ENCODE data around the gene ABCA6.
A peak's percentile ranks its signal among the peaks of the same experiment; 100 is the strongest.
"Not testable (repeated sequence)": the region's sequence is repeated elsewhere in the genome, so short reads cannot be mapped to it uniquely, and the experiment has no call there.

Gene ABCA6

DNA sequence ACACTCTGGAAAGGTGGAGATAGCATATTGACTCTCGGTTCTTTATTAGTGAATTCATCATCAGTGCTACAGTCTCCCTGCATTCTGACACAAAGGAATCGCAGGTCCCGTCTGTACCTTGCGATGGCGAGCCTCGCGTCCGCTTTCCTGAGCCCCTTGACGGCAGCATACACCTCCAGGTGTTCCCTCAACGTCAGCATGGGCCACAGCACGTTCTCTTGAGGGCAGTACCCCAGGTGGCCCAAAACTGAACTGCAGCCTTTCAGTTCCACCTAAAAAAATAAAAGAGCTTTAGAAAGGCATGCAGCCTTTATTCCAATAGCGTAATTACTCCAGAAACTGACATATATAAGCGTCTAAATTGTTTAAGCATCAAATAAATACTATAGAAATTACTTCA, 56.8 kb downstream of the ABCA6 start:
- Histone ChIP-seq H3K27ac (no peak overlapping the region), H3K36me3 (no peaks in the 10 kb centered on the region), H3K4me3 (ENCODE audit: low read depth, low read length) (no peak overlapping the region), H3K27me3 (ENCODE audit: insufficient read depth, low read depth, severe bottlenecking) (no peaks in the 10 kb centered on the region), H3K9me3 (ENCODE audit: severe bottlenecking) (peaks cover 4% of the 10 kb centered on the region)
- DNase-seq, result peak; percentile 36
- TF ChIP-seq, protein P1, sequence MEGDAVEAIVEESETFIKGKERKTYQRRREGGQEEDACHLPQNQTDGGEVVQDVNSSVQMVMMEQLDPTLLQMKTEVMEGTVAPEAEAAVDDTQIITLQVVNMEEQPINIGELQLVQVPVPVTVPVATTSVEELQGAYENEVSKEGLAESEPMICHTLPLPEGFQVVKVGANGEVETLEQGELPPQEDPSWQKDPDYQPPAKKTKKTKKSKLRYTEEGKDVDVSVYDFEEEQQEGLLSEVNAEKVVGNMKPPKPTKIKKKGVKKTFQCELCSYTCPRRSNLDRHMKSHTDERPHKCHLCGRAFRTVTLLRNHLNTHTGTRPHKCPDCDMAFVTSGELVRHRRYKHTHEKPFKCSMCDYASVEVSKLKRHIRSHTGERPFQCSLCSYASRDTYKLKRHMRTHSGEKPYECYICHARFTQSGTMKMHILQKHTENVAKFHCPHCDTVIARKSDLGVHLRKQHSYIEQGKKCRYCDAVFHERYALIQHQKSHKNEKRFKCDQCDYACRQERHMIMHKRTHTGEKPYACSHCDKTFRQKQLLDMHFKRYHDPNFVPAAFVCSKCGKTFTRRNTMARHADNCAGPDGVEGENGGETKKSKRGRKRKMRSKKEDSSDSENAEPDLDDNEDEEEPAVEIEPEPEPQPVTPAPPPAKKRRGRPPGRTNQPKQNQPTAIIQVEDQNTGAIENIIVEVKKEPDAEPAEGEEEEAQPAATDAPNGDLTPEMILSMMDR (IDR thresholded peaks at IDR 0.05; ENCODE audit: low read depth, low read length), result peak; percentile 61

DNA sequence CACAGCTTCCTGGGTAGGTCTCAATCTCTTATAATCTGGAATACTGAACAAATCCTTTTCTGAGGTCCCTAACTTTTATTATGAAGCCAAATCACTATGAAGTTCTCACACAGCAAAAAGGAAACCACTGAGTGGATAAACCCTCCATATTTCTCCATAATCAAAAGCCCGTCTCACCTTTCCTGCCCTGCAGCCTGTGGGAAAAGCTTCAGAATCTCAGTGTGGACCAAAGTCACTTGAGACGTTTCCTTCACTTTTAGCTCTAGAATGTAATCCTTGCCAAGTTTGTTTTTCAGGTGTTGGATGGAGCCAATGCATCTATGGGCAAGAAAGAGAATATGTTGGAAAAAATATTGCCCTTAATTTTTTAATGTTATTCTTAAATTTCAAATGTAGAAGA, 59.0 kb downstream of the ABCA6 start:
- no peak for DNase-seq
- peaks cover 4% of the 10 kb centered on the region for H3K9me3 ChIP-seq (ENCODE audit: severe bottlenecking)
- H3K27ac ChIP-seq, result no peak overlapping the region
- TF ChIP-seq, protein P1 (IDR thresholded peaks at IDR 0.05; ENCODE audit: low read depth, low read length), result no peak
- no peak overlapping the region for H3K4me3 ChIP-seq (ENCODE audit: low read depth, low read length)
- H3K27me3 ChIP-seq (ENCODE audit: insufficient read depth, low read depth, severe bottlenecking), result no peaks in the 10 kb centered on the region
- H3K36me3 ChIP-seq, result no peaks in the 10 kb centered on the region

DNA sequence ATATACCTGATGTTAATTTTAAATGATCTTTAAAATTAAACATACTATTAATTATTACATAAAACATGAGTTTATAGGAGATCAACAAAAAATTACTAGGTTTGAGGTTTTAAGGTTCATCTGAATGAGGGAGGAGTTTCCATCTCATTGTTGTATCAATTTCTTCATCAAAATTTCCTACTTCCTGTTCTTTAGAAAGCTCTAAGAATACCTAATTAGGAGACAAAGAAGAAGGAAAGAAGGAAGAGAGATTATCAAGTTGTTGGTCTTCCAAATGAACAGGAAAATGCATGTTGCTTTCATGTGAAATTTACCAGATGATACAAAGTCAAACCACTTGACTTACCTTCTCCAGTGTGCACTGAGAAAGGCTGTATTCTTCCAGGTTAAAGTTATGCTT, 62.8 kb downstream of the ABCA6 start:
- no peaks in the 10 kb centered on the region for H3K27me3 ChIP-seq (ENCODE audit: insufficient read depth, low read depth, severe bottlenecking)
- TF ChIP-seq, protein P1 (IDR thresholded peaks at IDR 0.05; ENCODE audit: low read depth, low read length), result no peak
- no peaks in the 10 kb centered on the region for H3K36me3 ChIP-seq
- no peak overlapping the region for H3K27ac ChIP-seq
- no peak overlapping the region for H3K4me3 ChIP-seq (ENCODE audit: low read depth, low read length)
- no peak for DNase-seq
- peaks cover 4% of the 10 kb centered on the region for H3K9me3 ChIP-seq (ENCODE audit: severe bottlenecking)

DNA sequence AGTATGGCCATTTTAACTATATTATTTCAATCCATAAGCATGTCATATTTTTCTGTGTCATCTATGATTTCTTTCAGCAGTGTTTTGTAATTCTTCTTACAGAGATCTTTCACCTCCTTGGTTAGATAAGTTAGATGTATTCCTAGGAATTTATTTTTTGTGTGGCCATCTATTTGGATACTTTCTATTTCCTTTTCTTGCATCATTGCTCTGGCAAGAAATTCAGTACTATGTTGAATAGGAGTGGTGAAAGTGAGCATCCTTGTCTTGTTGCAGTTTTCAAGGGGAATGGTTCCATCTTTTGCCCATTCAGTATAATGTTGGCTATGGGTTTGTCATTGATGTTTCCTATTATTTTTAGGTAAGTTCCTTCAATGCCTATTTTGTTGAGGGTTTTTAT, 65.9 kb downstream of the ABCA6 start:
- no peaks in the 10 kb centered on the region for H3K27me3 ChIP-seq (ENCODE audit: insufficient read depth, low read depth, severe bottlenecking)
- TF ChIP-seq, protein P1 (IDR thresholded peaks at IDR 0.05; ENCODE audit: low read depth, low read length), result no peak
- no peak for DNase-seq
- no peaks in the 10 kb centered on the region for H3K36me3 ChIP-seq
- no peaks in the 10 kb centered on the region for H3K9me3 ChIP-seq (ENCODE audit: severe bottlenecking)
- no peak overlapping the region for H3K4me3 ChIP-seq (ENCODE audit: low read depth, low read length)
- H3K27ac ChIP-seq, result no peak overlapping the region

DNA sequence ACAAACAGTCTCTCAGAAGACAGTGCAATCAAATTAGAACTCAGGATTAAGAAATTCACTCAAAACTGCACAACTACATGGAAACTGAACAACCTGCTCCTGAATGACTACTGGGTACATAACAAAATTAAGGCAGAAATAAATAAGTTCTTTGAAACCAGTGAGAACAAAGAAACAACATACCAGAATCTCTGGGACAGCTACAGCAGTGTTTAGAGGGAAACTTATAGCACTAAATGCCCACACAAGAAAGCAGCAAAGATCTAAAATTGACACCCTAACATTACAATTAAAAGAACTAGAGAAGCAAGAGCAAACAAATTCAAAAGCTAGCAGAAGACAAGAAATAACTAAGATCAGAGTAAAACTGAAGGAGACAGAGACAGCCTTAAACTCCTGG, 68.3 kb downstream of the ABCA6 start:
- H3K27me3 ChIP-seq (ENCODE audit: insufficient read depth, low read depth, severe bottlenecking); H3K9me3 ChIP-seq (ENCODE audit: severe bottlenecking); H3K27ac ChIP-seq; H3K4me3 ChIP-seq (ENCODE audit: low read depth, low read length); H3K36me3 ChIP-seq; DNase-seq: not testable (repeated sequence)

DNA sequence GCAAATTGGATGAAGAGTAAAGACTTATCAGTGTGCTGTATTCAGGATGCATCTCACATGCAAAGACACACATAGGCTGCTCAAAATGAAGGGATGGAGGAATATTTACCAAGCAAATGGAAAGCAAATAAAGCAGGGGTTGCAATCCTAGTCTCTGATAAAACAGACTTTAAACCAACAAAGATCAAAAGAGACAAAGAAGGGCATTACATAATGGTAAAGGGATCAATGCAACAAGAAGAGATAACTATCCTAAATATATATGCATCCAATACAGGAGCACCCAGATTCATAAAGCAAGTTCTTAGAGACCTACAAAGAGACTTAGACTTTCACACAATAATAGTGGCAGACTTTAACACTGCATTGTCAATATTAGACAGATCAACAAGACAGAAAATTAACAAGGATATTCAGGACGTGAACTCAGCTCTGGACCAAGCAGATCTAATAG, 68.9 kb downstream of the ABCA6 start:
- H3K36me3 ChIP-seq, H3K27ac ChIP-seq, DNase-seq: not testable (repeated sequence)

DNA sequence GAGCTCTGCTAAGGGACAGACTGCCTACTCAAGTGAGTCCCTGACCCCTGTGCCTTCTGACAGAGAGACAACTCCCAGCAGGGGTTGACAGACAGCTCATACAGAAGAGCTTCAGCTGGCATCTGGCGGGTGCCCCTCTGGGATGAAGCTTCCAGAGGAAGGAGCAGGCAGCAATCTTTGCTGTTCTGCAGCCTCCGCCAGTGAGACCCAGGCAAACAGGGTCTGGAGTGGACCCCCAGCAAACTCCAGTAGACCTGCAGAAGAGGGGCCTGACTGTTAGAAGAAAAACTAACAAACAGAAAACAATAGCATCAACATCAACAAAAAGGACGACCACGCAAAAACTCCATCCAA, 70.5 kb downstream of the ABCA6 start:
- not testable (repeated sequence) for H3K27me3 ChIP-seq (ENCODE audit: insufficient read depth, low read depth, severe bottlenecking); DNase-seq; H3K9me3 ChIP-seq (ENCODE audit: severe bottlenecking); H3K36me3 ChIP-seq; H3K27ac ChIP-seq; H3K4me3 ChIP-seq (ENCODE audit: low read depth, low read length)

More for the DNA sequence above, 68.9 kb downstream of the ABCA6 start:
- not testable (repeated sequence) for H3K4me3 ChIP-seq (ENCODE audit: low read depth, low read length); H3K9me3 ChIP-seq (ENCODE audit: severe bottlenecking); H3K27me3 ChIP-seq (ENCODE audit: insufficient read depth, low read depth, severe bottlenecking)

DNA sequence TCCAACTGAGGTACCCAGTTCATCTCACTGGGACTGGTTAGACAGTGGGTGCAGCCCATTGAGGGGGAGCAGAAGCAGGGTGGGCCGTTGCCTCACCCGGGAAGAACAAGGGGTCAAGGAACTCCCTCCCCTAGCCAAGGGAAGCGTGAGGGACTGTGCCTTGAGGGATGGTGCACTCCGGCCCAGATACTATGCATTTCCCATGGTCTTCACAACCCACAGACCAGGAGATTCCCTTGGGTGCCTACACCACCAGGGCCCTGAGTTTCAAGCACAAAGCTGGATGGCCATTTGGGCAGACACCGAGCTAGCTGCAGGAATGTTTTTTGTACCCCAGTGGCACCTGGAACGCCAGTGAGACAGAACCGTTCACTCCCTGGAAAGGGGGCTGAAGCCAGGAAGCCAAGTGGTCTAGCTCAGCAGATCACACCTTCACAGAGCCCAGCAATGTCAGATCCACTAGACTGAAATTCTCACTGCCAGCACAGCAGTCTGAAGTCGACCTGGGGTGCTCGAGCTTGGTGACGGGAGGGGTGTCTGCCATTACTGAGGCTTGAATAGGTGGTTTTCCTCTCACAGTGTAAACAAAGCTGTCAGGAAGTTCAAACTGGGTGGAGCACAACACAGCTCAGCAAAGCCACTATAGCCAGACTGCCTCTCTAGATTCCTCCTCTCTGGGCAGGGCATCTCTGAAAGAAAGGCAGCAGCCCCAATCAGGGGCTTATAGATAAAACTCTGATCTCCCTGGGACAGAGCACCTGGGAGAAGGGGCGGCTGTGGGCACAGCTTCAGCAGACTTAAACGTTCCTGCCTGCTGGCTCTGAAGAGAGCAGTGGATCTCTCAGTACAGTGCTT, 71.1 kb downstream of the ABCA6 start:
- H3K9me3 ChIP-seq (ENCODE audit: severe bottlenecking); H3K27ac ChIP-seq; H3K36me3 ChIP-seq; DNase-seq; H3K27me3 ChIP-seq (ENCODE audit: insufficient read depth, low read depth, severe bottlenecking); H3K4me3 ChIP-seq (ENCODE audit: low read depth, low read length): not testable (repeated sequence)
